ENCODE data around the gene GLCCI1.

GLCCI1 gene

GRCh38 chr7:7922684-7923385, 45.8 kb upstream of the GLCCI1 start:
- no peak for ATAC-seq
- no peak for TF ChIP-seq PPARA (CRISPR knock-in tag; IDR thresholded peaks at IDR 0.05; ENCODE audit: borderline replicate concordance)
- TF ChIP-seq ZNF8 (CRISPR knock-in tag; IDR thresholded peaks at IDR 0.05), result no peak
- TF ChIP-seq TCF4 (CRISPR knock-in tag; IDR thresholded peaks at IDR 0.05; ENCODE audit: borderline replicate concordance), result no peak
- TF ChIP-seq OSR1 (CRISPR knock-in tag; IDR thresholded peaks at IDR 0.05), result no peak
- TF ChIP-seq BACH2 (CRISPR knock-in tag; IDR thresholded peaks at IDR 0.05; ENCODE audit: borderline replicate concordance), result no peak
- no peak for TF ChIP-seq GLIS3 (CRISPR knock-in tag; IDR thresholded peaks at IDR 0.05)
- no peak for TF ChIP-seq ESRRG (CRISPR knock-in tag; IDR thresholded peaks at IDR 0.05)

GRCh38 chr7:7923818-7924217, 44.8 kb upstream of the GLCCI1 start:
- TF ChIP-seq ZC3H10 (CRISPR knock-in tag; IDR thresholded peaks at IDR 0.05) (no peak), TCF4 (CRISPR knock-in tag; IDR thresholded peaks at IDR 0.05; ENCODE audit: borderline replicate concordance) (no peak)

GRCh38 chr7:7924303-7924702, 44.3 kb upstream of the GLCCI1 start:
- TF ChIP-seq ARNTL (CRISPR knock-in tag; IDR thresholded peaks at IDR 0.05; ENCODE audit: borderline replicate concordance, low read depth) (no peak), CREB5 (CRISPR knock-in tag; IDR thresholded peaks at IDR 0.05; ENCODE audit: low read depth) (no peak), ZC3H10 (CRISPR knock-in tag; IDR thresholded peaks at IDR 0.05) (no peak), ISL1 (CRISPR knock-in tag; IDR thresholded peaks at IDR 0.05) (no peak), CSDC2 (CRISPR knock-in tag; IDR thresholded peaks at IDR 0.05) (no peak), ZNF8 (CRISPR knock-in tag; IDR thresholded peaks at IDR 0.05) (no peak), ZNF565 (CRISPR knock-in tag; conservative IDR thresholded peaks at IDR 0.05; ENCODE audit: low read depth) (no peak), CSRNP3 (CRISPR knock-in tag; IDR thresholded peaks at IDR 0.05) (no peak), POU6F1 (CRISPR knock-in tag; IDR thresholded peaks at IDR 0.05; ENCODE audit: borderline replicate concordance, low read depth) (no peak), RARB (CRISPR knock-in tag; IDR thresholded peaks at IDR 0.05) (no peak), PATZ1 (CRISPR knock-in tag; IDR thresholded peaks at IDR 0.05; ENCODE audit: borderline replicate concordance) (no peak), TOX (CRISPR knock-in tag; IDR thresholded peaks at IDR 0.05; ENCODE audit: borderline replicate concordance) (no peak)

More at GRCh38 chr7:7923818-7924217, 44.8 kb upstream of the GLCCI1 start:
- ATAC-seq, result no peak

GRCh38 chr7:7931626-7932025, 37.0 kb upstream of the GLCCI1 start:
- TF ChIP-seq ISL1 (CRISPR knock-in tag; IDR thresholded peaks at IDR 0.05), result no peak
- no peak for TF ChIP-seq PPARA (CRISPR knock-in tag; IDR thresholded peaks at IDR 0.05; ENCODE audit: borderline replicate concordance)
- TF ChIP-seq GLIS3 (CRISPR knock-in tag; IDR thresholded peaks at IDR 0.05), result no peak
- no peak for TF ChIP-seq TOX (CRISPR knock-in tag; IDR thresholded peaks at IDR 0.05; ENCODE audit: borderline replicate concordance)
- no peak for TF ChIP-seq ZNF8 (CRISPR knock-in tag; IDR thresholded peaks at IDR 0.05)
- TF ChIP-seq ZFP30 (CRISPR knock-in tag; IDR thresholded peaks at IDR 0.05), result no peak
- TF ChIP-seq SNAI2 (CRISPR knock-in tag; IDR thresholded peaks at IDR 0.05), result no peak
- no peak for TF ChIP-seq CREB5 (CRISPR knock-in tag; IDR thresholded peaks at IDR 0.05; ENCODE audit: low read depth)
- no peak for TF ChIP-seq ZNF565 (CRISPR knock-in tag; conservative IDR thresholded peaks at IDR 0.05; ENCODE audit: low read depth)
- TF ChIP-seq BACH2 (CRISPR knock-in tag; IDR thresholded peaks at IDR 0.05; ENCODE audit: borderline replicate concordance), result no peak
- no peak for TF ChIP-seq POU6F1 (CRISPR knock-in tag; IDR thresholded peaks at IDR 0.05; ENCODE audit: borderline replicate concordance, low read depth)
- no peak for TF ChIP-seq OSR1 (CRISPR knock-in tag; IDR thresholded peaks at IDR 0.05)
- ATAC-seq, result no peak

More at GRCh38 chr7:7924303-7924702, 44.3 kb upstream of the GLCCI1 start:
- ATAC-seq, result no peak

Data from SK-N-SH treated with all-trans-retinoic acid at 6 μM for 48 hours (cell line).